ENCODE measurements around the gene FHIP1A.
A peak's percentile ranks its signal among the peaks of the same experiment; 100 is the strongest.

- TF ChIP-seq CTCF (tag by site-specific recombination; IDR thresholded peaks at IDR 0.05) (0 out of 2 replicates have a peak, but pooled peaks have one; percentile 35), YY1 (tag by site-specific recombination; IDR thresholded peaks at IDR 0.05) (no peak), HOXD13 (CRISPR knock-in tag; IDR thresholded peaks at IDR 0.05; ENCODE audit: borderline replicate concordance) (no peak), KLF16 (tag by site-specific recombination; IDR thresholded peaks at IDR 0.05) (no peak), WT1 (tag by site-specific recombination; IDR thresholded peaks at IDR 0.05) (no peak), ZNF530 (tag by site-specific recombination; IDR thresholded peaks at IDR 0.05; ENCODE audit: low read depth) (no peak), OVOL3 (tag by site-specific recombination; IDR thresholded peaks at IDR 0.05) (no peak), ZBTB6 (tag by site-specific recombination; IDR thresholded peaks at IDR 0.05) (peak; percentile 16; the same call in 1 of the 2 replicates)
- TF ChIP-seq, protein P1, sequence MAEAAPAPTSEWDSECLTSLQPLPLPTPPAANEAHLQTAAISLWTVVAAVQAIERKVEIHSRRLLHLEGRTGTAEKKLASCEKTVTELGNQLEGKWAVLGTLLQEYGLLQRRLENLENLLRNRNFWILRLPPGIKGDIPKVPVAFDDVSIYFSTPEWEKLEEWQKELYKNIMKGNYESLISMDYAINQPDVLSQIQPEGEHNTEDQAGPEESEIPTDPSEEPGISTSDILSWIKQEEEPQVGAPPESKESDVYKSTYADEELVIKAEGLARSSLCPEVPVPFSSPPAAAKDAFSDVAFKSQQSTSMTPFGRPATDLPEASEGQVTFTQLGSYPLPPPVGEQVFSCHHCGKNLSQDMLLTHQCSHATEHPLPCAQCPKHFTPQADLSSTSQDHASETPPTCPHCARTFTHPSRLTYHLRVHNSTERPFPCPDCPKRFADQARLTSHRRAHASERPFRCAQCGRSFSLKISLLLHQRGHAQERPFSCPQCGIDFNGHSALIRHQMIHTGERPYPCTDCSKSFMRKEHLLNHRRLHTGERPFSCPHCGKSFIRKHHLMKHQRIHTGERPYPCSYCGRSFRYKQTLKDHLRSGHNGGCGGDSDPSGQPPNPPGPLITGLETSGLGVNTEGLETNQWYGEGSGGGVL (tag by site-specific recombination; IDR thresholded peaks at IDR 0.05), result no peak
These were observed at the start of gene FHIP1A for GRCh38 chr4:151408630-151409469.
